Liver (tissue), 3 donors: ENCODE data around the gene ABHD16B.

ENCODE experiments used
- FOXA1 ChIP-seq: IDR thresholded peaks from 2 replicates; pipeline ENCODE4 v1.6.1; 2016; ENCODE audit warnings: antibody characterized with exemption
- RAD21 ChIP-seq, 2 donors: IDR thresholded peaks; 2 replicates each; pipeline ENCODE4 v1.6.1; 2016; ENCODE audit warnings: antibody characterized with exemption in 2 of 2, mild to moderate bottlenecking in 2 of 2
- RXRA ChIP-seq, 2 donors: IDR thresholded peaks; 2 replicates each; pipeline ENCODE4 v1.6.1; 2017 to 2018; ENCODE audit warnings: antibody characterized with exemption in 2 of 2, mild to moderate bottlenecking in 1 of 2
- SP1 ChIP-seq: IDR thresholded peaks from 2 replicates; pipeline ENCODE4 v1.6.1; 2018; ENCODE audit warnings: antibody characterized with exemption, mild to moderate bottlenecking
- TAF1 ChIP-seq: conservative IDR thresholded peaks from 2 replicates; pipeline ENCODE4 v1.6.1; 2016; ENCODE audit warnings: antibody characterized with exemption, mild to moderate bottlenecking
- YY1 ChIP-seq: IDR thresholded peaks from 2 replicates; pipeline ENCODE4 v1.6.1; 2016; ENCODE audit warnings: antibody characterized with exemption, mild to moderate bottlenecking
- TF ChIP-seq, protein P1 (sequence below): fragments of 150-350 bp; IDR thresholded peaks from 2 replicates; pipeline ENCODE4 v1.5.1; 2017; ENCODE audit warnings: improper control_type of control experiment, low read depth, low read length; ENCODE audit not compliant: missing input control
- TF ChIP-seq, protein P2 (sequence below): IDR thresholded peaks from 2 replicates; pipeline ENCODE4 v1.6.1; 2016; ENCODE audit warnings: antibody characterized with exemption, mild to moderate bottlenecking
- TF ChIP-seq, protein P3 (sequence below): IDR thresholded peaks from 2 replicates; pipeline ENCODE4 v1.6.1; 2016; ENCODE audit warnings: antibody characterized with exemption
- TF ChIP-seq, protein P4 (sequence below): IDR thresholded peaks from 2 replicates; pipeline ENCODE4 v1.6.1; 2016; ENCODE audit warnings: antibody characterized with exemption
- TF ChIP-seq, protein P5 (sequence below): IDR thresholded peaks from 2 replicates; pipeline ENCODE4 v1.6.1; 2016; ENCODE audit warnings: antibody characterized with exemption
- donor health status: healthy.
- donor health status: healthy.

DNA sequence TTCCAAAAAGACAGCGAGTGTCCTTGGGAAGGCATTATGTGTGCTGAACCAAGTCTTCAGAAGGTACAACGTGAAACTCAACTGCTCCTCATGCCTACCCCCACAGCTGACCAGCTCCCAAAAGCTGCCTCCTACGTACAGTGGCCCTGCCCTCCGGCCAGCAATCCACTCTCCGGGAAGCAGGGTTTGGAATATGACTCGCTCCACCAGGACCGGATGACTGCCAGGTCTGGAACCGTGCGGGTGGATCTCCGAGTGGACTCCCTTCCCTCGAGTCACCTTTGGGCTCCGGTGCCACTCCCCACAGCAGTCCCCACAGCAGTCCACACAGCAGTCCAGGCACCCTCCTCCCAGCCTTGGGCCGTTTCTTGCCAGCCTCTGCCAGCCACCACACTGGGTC is 34.5 kb upstream of the ABHD16B start:
- TF ChIP-seq, protein P1, sequence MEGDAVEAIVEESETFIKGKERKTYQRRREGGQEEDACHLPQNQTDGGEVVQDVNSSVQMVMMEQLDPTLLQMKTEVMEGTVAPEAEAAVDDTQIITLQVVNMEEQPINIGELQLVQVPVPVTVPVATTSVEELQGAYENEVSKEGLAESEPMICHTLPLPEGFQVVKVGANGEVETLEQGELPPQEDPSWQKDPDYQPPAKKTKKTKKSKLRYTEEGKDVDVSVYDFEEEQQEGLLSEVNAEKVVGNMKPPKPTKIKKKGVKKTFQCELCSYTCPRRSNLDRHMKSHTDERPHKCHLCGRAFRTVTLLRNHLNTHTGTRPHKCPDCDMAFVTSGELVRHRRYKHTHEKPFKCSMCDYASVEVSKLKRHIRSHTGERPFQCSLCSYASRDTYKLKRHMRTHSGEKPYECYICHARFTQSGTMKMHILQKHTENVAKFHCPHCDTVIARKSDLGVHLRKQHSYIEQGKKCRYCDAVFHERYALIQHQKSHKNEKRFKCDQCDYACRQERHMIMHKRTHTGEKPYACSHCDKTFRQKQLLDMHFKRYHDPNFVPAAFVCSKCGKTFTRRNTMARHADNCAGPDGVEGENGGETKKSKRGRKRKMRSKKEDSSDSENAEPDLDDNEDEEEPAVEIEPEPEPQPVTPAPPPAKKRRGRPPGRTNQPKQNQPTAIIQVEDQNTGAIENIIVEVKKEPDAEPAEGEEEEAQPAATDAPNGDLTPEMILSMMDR = no peak
- TF ChIP-seq FOXA1 = no peak
- no peak for TF ChIP-seq RXRA (IDR thresholded peaks at IDR 0.05)
- no peak for TF ChIP-seq TAF1
- no peak for TF ChIP-seq YY1
- TF ChIP-seq, protein P2, sequence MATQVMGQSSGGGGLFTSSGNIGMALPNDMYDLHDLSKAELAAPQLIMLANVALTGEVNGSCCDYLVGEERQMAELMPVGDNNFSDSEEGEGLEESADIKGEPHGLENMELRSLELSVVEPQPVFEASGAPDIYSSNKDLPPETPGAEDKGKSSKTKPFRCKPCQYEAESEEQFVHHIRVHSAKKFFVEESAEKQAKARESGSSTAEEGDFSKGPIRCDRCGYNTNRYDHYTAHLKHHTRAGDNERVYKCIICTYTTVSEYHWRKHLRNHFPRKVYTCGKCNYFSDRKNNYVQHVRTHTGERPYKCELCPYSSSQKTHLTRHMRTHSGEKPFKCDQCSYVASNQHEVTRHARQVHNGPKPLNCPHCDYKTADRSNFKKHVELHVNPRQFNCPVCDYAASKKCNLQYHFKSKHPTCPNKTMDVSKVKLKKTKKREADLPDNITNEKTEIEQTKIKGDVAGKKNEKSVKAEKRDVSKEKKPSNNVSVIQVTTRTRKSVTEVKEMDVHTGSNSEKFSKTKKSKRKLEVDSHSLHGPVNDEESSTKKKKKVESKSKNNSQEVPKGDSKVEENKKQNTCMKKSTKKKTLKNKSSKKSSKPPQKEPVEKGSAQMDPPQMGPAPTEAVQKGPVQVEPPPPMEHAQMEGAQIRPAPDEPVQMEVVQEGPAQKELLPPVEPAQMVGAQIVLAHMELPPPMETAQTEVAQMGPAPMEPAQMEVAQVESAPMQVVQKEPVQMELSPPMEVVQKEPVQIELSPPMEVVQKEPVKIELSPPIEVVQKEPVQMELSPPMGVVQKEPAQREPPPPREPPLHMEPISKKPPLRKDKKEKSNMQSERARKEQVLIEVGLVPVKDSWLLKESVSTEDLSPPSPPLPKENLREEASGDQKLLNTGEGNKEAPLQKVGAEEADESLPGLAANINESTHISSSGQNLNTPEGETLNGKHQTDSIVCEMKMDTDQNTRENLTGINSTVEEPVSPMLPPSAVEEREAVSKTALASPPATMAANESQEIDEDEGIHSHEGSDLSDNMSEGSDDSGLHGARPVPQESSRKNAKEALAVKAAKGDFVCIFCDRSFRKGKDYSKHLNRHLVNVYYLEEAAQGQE = no peak
- TF ChIP-seq, protein P3, sequence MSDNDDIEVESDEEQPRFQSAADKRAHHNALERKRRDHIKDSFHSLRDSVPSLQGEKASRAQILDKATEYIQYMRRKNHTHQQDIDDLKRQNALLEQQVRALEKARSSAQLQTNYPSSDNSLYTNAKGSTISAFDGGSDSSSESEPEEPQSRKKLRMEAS = no peak
- TF ChIP-seq, protein P4, sequence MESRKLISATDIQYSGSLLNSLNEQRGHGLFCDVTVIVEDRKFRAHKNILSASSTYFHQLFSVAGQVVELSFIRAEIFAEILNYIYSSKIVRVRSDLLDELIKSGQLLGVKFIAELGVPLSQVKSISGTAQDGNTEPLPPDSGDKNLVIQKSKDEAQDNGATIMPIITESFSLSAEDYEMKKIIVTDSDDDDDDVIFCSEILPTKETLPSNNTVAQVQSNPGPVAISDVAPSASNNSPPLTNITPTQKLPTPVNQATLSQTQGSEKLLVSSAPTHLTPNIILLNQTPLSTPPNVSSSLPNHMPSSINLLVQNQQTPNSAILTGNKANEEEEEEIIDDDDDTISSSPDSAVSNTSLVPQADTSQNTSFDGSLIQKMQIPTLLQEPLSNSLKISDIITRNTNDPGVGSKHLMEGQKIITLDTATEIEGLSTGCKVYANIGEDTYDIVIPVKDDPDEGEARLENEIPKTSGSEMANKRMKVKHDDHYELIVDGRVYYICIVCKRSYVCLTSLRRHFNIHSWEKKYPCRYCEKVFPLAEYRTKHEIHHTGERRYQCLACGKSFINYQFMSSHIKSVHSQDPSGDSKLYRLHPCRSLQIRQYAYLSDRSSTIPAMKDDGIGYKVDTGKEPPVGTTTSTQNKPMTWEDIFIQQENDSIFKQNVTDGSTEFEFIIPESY = no peak
- TF ChIP-seq RAD21 (IDR thresholded peaks at IDR 0.05) = no peak
- TF ChIP-seq SP1 = no peak
- TF ChIP-seq, protein P5, sequence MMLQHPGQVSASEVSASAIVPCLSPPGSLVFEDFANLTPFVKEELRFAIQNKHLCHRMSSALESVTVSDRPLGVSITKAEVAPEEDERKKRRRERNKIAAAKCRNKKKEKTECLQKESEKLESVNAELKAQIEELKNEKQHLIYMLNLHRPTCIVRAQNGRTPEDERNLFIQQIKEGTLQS = no peak
